Testis (tissue), 2 donors: ENCODE data around the gene CFAP90.

ENCODE experiments used
- POLR2A ChIP-seq: fragments of 450-650 bp; IDR thresholded peaks from one replicate; pipeline ENCODE4 v1.6.1; 2017; ENCODE audit warnings: antibody characterized with exemption, mild to moderate bottlenecking, moderate library complexity
- TF ChIP-seq, protein P1 (sequence below), 3 experiments: fragments of 450-650 bp in 2 of 3; fragments of 200-600 bp in 1 of 3; sonication (generic) in 1 of 3; IDR thresholded peaks; one replicate each; pipeline ENCODE4 v1.5.1; 2016 to 2019; ENCODE audit warnings: antibody characterized with exemption in 3 of 3, mild to moderate bottlenecking in 2 of 3, moderate library complexity in 1 of 3

DNA sequence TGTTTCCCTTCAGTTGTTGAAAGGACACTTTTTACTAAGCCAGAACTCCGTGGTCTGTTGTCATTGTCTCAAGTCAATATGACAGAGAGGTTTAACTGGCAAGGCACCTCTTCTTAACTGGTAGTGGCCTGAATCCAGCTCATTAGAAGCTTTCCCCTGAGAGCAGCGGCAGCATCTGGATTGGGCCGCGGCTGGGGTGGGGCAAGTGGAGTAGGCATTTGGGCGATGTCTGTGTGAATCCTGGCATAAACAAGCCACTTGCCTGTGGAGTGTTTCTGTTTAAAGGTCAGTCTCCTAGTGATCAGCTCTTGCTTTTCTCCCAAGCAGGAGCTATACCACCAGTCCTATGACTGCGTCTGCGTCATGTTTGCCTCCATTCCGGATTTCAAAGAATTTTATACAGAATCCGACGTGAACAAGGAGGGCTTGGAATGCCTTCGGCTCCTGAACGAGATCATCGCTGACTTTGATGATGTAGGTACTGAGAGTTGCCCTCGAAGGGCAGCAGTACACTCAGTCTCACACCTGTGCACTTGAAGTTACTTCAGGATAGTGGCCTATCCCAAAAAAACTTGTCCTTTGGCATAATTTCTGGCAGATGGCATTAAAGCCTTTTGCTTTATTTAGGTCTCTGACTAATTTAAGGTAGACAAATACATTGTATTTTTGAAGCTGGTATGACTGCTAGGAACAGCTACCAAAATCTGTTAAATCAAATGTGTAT is 48.9 kb downstream of the CFAP90 start:
- TF ChIP-seq, protein P1, sequence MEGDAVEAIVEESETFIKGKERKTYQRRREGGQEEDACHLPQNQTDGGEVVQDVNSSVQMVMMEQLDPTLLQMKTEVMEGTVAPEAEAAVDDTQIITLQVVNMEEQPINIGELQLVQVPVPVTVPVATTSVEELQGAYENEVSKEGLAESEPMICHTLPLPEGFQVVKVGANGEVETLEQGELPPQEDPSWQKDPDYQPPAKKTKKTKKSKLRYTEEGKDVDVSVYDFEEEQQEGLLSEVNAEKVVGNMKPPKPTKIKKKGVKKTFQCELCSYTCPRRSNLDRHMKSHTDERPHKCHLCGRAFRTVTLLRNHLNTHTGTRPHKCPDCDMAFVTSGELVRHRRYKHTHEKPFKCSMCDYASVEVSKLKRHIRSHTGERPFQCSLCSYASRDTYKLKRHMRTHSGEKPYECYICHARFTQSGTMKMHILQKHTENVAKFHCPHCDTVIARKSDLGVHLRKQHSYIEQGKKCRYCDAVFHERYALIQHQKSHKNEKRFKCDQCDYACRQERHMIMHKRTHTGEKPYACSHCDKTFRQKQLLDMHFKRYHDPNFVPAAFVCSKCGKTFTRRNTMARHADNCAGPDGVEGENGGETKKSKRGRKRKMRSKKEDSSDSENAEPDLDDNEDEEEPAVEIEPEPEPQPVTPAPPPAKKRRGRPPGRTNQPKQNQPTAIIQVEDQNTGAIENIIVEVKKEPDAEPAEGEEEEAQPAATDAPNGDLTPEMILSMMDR (IDR thresholded peaks at IDR 0.05), result no peak
- TF ChIP-seq POLR2A, result no peak
